OCI-LY3 (cell line): ENCODE measurements around the gene CEACAM19.
"Not testable (repeated sequence)": the region's sequence is repeated elsewhere in the genome, so short reads cannot be mapped to it uniquely, and the experiment has no call there.

Experiments
- H2AFZ ChIP-seq: fragments of 200-600, 300-600 bp; shearing (Covaris generic); 2 replicates; pipeline ENCODE4 v1.6.0; 2014; ENCODE audit warnings: antibody characterized with exemption, low read depth, low read length
- H3K27ac ChIP-seq: fragments of 200-600, 300-600 bp; sonication (generic); 2 replicates; pipeline ENCODE4 v1.5.1; 2014; ENCODE audit warnings: mild to moderate bottlenecking, low read length, moderate library complexity, mixed read lengths
- H3K27me3 ChIP-seq: fragments of 200-600, 300-600 bp; sonication (generic); 2 replicates; pipeline ENCODE4 v1.6.1; 2014; ENCODE audit warnings: low read depth, low read length, mixed read lengths
- H3K36me3 ChIP-seq: fragments of 200-600, 300-600 bp; sonication (generic); replicated peaks from 2 replicates; pipeline ENCODE3; 2014; ENCODE audit warnings: low read depth, low read length, mixed read lengths
- H3K4me1 ChIP-seq: fragments of 300-600, 200-600 bp; sonication (generic); 2 replicates; pipeline ENCODE4 v1.6.1; 2014; ENCODE audit warnings: low read length, mixed read lengths
- H3K4me2 ChIP-seq: fragments of 200-600, 300-600 bp; sonication (generic); 2 replicates; pipeline ENCODE4 v1.6.1; 2014; ENCODE audit warnings: low read length, mixed read lengths
- H3K4me3 ChIP-seq: fragments of 300-600, 200-600 bp; sonication (generic); 2 replicates; pipeline ENCODE4 v1.5.1; 2014; ENCODE audit warnings: antibody characterized with exemption, mild to moderate bottlenecking, low read length, moderate library complexity
- H3K79me2 ChIP-seq: fragments of 300-600, 200-600 bp; shearing (Covaris generic); 2 replicates; pipeline ENCODE4 v1.6.1; 2014; ENCODE audit warnings: mild to moderate bottlenecking, low read length, mixed read lengths
- H3K9ac ChIP-seq: fragments of 300-600, 200-600 bp; shearing (Covaris generic); 2 replicates; pipeline ENCODE4 v1.6.0; 2014; ENCODE audit warnings: mild to moderate bottlenecking, low read length, moderate library complexity
- H3K9me3 ChIP-seq: fragments of 200-600, 300-600 bp; shearing (Covaris generic); 2 replicates; pipeline ENCODE4 v1.6.1; 2014; ENCODE audit warnings: low read length, mixed read lengths; ENCODE audit not compliant: insufficient read depth
- H4K20me1 ChIP-seq: fragments of 200-600, 300-600 bp; sonication (generic); 2 replicates; pipeline ENCODE4 v1.6.1; 2016; ENCODE audit warnings: low read length, mixed read lengths; ENCODE audit not compliant: insufficient read depth
- EZH2phosphoT487 ChIP-seq: fragments of 200-600 bp; shearing (Covaris generic); IDR thresholded peaks from 2 replicates; pipeline ENCODE4 v1.6.1; 2018; ENCODE audit warnings: antibody characterized with exemption, mixed run types, low read depth
- TF ChIP-seq, protein P1 (sequence below): fragments of 200-600, 300-600 bp; sonication (generic); IDR thresholded peaks from 2 replicates; pipeline ENCODE4 v1.5.1; 2014; ENCODE audit warnings: antibody characterized with exemption, low read length, low read depth

The CEACAM19 gene

DNA sequence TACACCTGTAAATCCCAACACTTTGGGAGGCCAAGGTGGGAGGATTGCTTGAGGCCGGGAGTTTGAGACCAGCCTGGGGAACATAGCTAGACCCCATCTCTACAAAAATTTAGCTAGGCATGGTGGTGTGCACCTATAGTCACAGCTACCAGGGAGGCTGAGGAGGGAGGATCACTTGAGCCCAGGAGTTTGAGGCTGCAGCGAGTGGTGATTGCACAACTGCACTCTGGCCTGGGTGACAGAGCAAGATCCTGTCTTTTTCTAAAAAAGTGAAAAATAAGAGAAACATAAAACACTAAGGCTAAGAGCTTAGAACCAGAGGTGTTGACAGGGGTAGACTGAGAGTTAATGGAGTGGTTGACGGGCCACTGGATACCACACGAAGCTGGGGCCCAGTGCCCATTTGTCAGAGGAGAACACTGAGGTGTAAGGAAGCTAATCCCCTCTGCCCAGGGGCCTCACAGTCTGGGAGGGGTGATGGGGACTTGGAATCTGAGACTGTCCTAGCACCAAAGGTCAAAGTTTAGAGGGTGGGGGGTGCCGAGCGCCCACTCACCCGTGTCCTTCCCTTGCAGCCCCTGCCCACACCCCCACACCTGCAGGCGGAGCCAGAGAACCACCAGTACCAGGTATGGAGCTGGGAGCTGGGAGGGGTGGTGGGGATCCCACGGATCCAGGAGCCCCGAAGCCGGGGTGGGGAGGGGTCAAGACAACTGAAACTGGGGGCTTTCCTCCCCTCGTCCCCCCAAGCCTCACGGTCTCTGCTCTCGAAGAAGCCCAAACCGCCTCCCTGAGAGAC, 10.9 kb downstream of the CEACAM19 start:
- Histone ChIP-seq H3K4me3 (no peak overlapping the region), H3K36me3 (no peaks in the 10 kb centered on the region), H3K4me1 (peaks cover 40% of the 10 kb centered on the region), H2AFZ (no peak overlapping the region), H3K27ac (no peak overlapping the region), H3K4me2 (peak overlapping the region; percentile 39; the same call in 1 of the 2 replicates), H3K79me2 (no peaks in the 10 kb centered on the region), H3K9me3 (no peaks in the 10 kb centered on the region), H4K20me1 (no peaks in the 10 kb centered on the region; the same call in 1 of the 2 replicates), H3K9ac (no peak overlapping the region), H3K27me3 (peaks cover 30% of the 10 kb centered on the region)
- TF ChIP-seq, protein P1, sequence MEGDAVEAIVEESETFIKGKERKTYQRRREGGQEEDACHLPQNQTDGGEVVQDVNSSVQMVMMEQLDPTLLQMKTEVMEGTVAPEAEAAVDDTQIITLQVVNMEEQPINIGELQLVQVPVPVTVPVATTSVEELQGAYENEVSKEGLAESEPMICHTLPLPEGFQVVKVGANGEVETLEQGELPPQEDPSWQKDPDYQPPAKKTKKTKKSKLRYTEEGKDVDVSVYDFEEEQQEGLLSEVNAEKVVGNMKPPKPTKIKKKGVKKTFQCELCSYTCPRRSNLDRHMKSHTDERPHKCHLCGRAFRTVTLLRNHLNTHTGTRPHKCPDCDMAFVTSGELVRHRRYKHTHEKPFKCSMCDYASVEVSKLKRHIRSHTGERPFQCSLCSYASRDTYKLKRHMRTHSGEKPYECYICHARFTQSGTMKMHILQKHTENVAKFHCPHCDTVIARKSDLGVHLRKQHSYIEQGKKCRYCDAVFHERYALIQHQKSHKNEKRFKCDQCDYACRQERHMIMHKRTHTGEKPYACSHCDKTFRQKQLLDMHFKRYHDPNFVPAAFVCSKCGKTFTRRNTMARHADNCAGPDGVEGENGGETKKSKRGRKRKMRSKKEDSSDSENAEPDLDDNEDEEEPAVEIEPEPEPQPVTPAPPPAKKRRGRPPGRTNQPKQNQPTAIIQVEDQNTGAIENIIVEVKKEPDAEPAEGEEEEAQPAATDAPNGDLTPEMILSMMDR: peak; percentile 5; the same call in 1 of the 2 replicates
- TF ChIP-seq EZH2phosphoT487: no peak

- Histone ChIP-seq H3K27ac (no peak overlapping the region), H3K4me3 (no peak overlapping the region), H3K4me2 (peak overlapping the region; percentile 39), H3K27me3 (peaks cover 34% of the 10 kb centered on the region), H3K9me3 (no peaks in the 10 kb centered on the region), H3K79me2 (no peaks in the 10 kb centered on the region), H3K36me3 (no peaks in the 10 kb centered on the region), H3K9ac (no peak overlapping the region), H3K4me1 (peaks cover 40% of the 10 kb centered on the region), H4K20me1 (no peaks in the 10 kb centered on the region; the same call in 1 of the 2 replicates), H2AFZ (no peak overlapping the region)
- TF ChIP-seq, protein P1: no peak
- no peak for TF ChIP-seq EZH2phosphoT487
Measured at GRCh38 chr19:44682807-44683206, 11.5 kb downstream of the CEACAM19 start.

GRCh38 chr19:44683434-44684210, 12.3 kb downstream of the CEACAM19 start:
- Histone ChIP-seq H3K36me3 (no peaks in the 10 kb centered on the region), H2AFZ (no peak overlapping the region), H3K4me1 (peaks cover 40% of the 10 kb centered on the region), H3K79me2 (no peaks in the 10 kb centered on the region), H4K20me1 (no peaks in the 10 kb centered on the region; the same call in 1 of the 2 replicates), H3K4me3 (no peak overlapping the region), H3K27me3 (peaks cover 41% of the 10 kb centered on the region), H3K9ac (no peak overlapping the region), H3K4me2 (peak overlapping the region; percentile 39; the same call in 1 of the 2 replicates), H3K27ac (no peak overlapping the region), H3K9me3 (no peaks in the 10 kb centered on the region)
- TF ChIP-seq EZH2phosphoT487: no peak
- TF ChIP-seq, protein P1: peak; percentile 14; the same call in 1 of the 2 replicates

DNA sequence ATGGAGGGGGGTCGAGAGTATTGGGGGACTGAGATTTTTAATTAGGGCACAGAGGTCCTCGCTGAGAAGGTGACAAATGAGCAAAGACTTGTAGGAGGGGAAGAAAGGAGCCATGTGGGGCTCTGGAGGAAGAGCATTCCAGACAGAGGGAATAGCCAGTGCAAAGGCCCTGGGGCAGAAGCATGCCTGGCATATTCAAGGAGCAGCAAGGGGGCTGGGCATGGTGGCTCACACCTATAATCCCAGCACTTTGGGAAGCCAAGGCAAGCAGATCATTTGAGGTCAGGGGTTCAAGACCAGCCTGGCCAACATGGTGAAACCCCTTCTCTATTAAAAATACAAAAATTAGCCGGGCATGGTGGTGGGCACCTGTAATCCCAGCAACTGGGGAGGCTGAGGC, 13.1 kb downstream of the CEACAM19 start:
- Histone ChIP-seq H3K4me1 (peaks cover 40% of the 10 kb centered on the region), H3K27me3 (peaks cover 40% of the 10 kb centered on the region)
- H3K9me3 ChIP-seq, H4K20me1 ChIP-seq, H3K4me2 ChIP-seq, H3K27ac ChIP-seq, H3K4me3 ChIP-seq, H3K79me2 ChIP-seq, H3K9ac ChIP-seq, H2AFZ ChIP-seq, H3K36me3 ChIP-seq: not testable (repeated sequence)
